IPS-18a (cell line): ENCODE results near the gene ZNF226.
"Not testable (repeated sequence)": the region's sequence is repeated elsewhere in the genome, so short reads cannot be mapped to it uniquely, and the experiment has no call there.

Experiments
- H3K27ac ChIP-seq: one replicate; pipeline ENCODE4 v1.5.1; 2013; ENCODE audit warnings: low read length
- H3K27me3 ChIP-seq: one replicate; pipeline ENCODE4 v1.6.1; 2013; ENCODE audit warnings: mild to moderate bottlenecking, low read length; ENCODE audit not compliant: control insufficient read depth, insufficient read depth
- H3K36me3 ChIP-seq: one replicate; pipeline ENCODE4 v1.6.1; 2013; ENCODE audit warnings: low read depth, low read length; ENCODE audit not compliant: control insufficient read depth
- H3K4me1 ChIP-seq: one replicate; pipeline ENCODE4 v1.6.1; 2013; ENCODE audit warnings: low read depth, low read length; ENCODE audit not compliant: control insufficient read depth
- H3K4me3 ChIP-seq: one replicate; pipeline ENCODE4 v1.5.1; 2013; ENCODE audit warnings: low read length
- H3K9ac ChIP-seq: one replicate; pipeline ENCODE4 v1.6.1; 2013; ENCODE audit warnings: mild to moderate bottlenecking, low read length, moderate library complexity
- H3K9me3 ChIP-seq: one replicate; pipeline ENCODE4 v1.6.1; 2013; ENCODE audit warnings: low read depth, low read length; ENCODE audit not compliant: control insufficient read depth

The ZNF226 gene

GRCh38 chr19:44176590-44176989 lies 11.7 kb downstream of the ZNF226 start:
- H3K4me1 ChIP-seq: no peaks in the 10 kb centered on the region
- H3K36me3 ChIP-seq: peaks cover 62% of the 10 kb centered on the region
- no peak overlapping the region for H3K4me3 ChIP-seq
- H3K27me3 ChIP-seq: no peaks in the 10 kb centered on the region
- no peak overlapping the region for H3K27ac ChIP-seq
- H3K9ac ChIP-seq: no peak overlapping the region
- H3K9me3 ChIP-seq: peaks cover 75% of the 10 kb centered on the region

- H3K9me3 ChIP-seq: peaks cover 66% of the 10 kb centered on the region
These were observed 16.1 kb downstream of the ZNF226 start for GRCh38 chr19:44180968-44181367.

GRCh38 chr19:44182145-44182544 lies 17.2 kb downstream of the ZNF226 start:
- Histone ChIP-seq H3K4me1 (no peaks in the 10 kb centered on the region), H3K9ac (no peak overlapping the region), H3K4me3 (no peak overlapping the region), H3K27me3 (no peaks in the 10 kb centered on the region), H3K9me3 (peaks cover 64% of the 10 kb centered on the region), H3K27ac (no peak overlapping the region), H3K36me3 (peaks cover 7% of the 10 kb centered on the region)

More at GRCh38 chr19:44180968-44181367, 16.1 kb downstream of the ZNF226 start:
- Histone ChIP-seq H3K4me1 (no peaks in the 10 kb centered on the region), H3K4me3 (no peak overlapping the region), H3K27ac (no peak overlapping the region), H3K36me3 (peaks cover 18% of the 10 kb centered on the region), H3K27me3 (no peaks in the 10 kb centered on the region), H3K9ac (no peak overlapping the region)

GRCh38 chr19:44190020-44190419 lies 25.1 kb downstream of the ZNF226 start:
- peaks cover 44% of the 10 kb centered on the region for H3K9me3 ChIP-seq
- no peak overlapping the region for H3K27ac ChIP-seq
- H3K9ac ChIP-seq: no peak overlapping the region
- no peaks in the 10 kb centered on the region for H3K36me3 ChIP-seq
- no peaks in the 10 kb centered on the region for H3K27me3 ChIP-seq
- no peak overlapping the region for H3K4me3 ChIP-seq
- H3K4me1 ChIP-seq: no peaks in the 10 kb centered on the region

GRCh38 chr19:44192127-44192526 lies 27.2 kb downstream of the ZNF226 start:
- H3K4me1 ChIP-seq: no peaks in the 10 kb centered on the region
- no peak overlapping the region for H3K4me3 ChIP-seq
- no peak overlapping the region for H3K9ac ChIP-seq
- H3K27me3 ChIP-seq: no peaks in the 10 kb centered on the region
- no peak overlapping the region for H3K27ac ChIP-seq
- no peaks in the 10 kb centered on the region for H3K36me3 ChIP-seq
- H3K9me3 ChIP-seq: peaks cover 44% of the 10 kb centered on the region

- no peak overlapping the region for H3K4me3 ChIP-seq
- H3K9ac ChIP-seq: no peak overlapping the region
- no peaks in the 10 kb centered on the region for H3K36me3 ChIP-seq
- H3K4me1 ChIP-seq: no peaks in the 10 kb centered on the region
- H3K9me3 ChIP-seq: peaks cover 36% of the 10 kb centered on the region
- no peak overlapping the region for H3K27ac ChIP-seq
- H3K27me3 ChIP-seq: no peaks in the 10 kb centered on the region
These were observed 31.9 kb downstream of the ZNF226 start for GRCh38 chr19:44196772-44197171.

GRCh38 chr19:44202470-44202869 lies 37.6 kb downstream of the ZNF226 start:
- no peaks in the 10 kb centered on the region for H3K27me3 ChIP-seq
- H3K4me1 ChIP-seq: no peaks in the 10 kb centered on the region
- H3K9me3 ChIP-seq: peaks cover 21% of the 10 kb centered on the region
- no peak overlapping the region for H3K4me3 ChIP-seq
- H3K36me3 ChIP-seq: no peaks in the 10 kb centered on the region
- H3K9ac ChIP-seq: no peak overlapping the region
- H3K27ac ChIP-seq: no peak overlapping the region

GRCh38 chr19:44202974-44203373 lies 38.1 kb downstream of the ZNF226 start:
- no peaks in the 10 kb centered on the region for H3K4me1 ChIP-seq
- peaks cover 21% of the 10 kb centered on the region for H3K9me3 ChIP-seq
- no peaks in the 10 kb centered on the region for H3K27me3 ChIP-seq
- no peak overlapping the region for H3K27ac ChIP-seq
- no peaks in the 10 kb centered on the region for H3K36me3 ChIP-seq
- no peak overlapping the region for H3K4me3 ChIP-seq
- no peak overlapping the region for H3K9ac ChIP-seq

GRCh38 chr19:44203877-44204276 lies 39.0 kb downstream of the ZNF226 start:
- H3K36me3 ChIP-seq, H3K27me3 ChIP-seq, H3K27ac ChIP-seq, H3K4me3 ChIP-seq, H3K9ac ChIP-seq, H3K4me1 ChIP-seq: not testable (repeated sequence)
- H3K9me3 ChIP-seq: peaks cover 21% of the 10 kb centered on the region

GRCh38 chr19:44204772-44205171 lies 39.9 kb downstream of the ZNF226 start:
- no peaks in the 10 kb centered on the region for H3K4me1 ChIP-seq
- H3K9me3 ChIP-seq: peaks cover 21% of the 10 kb centered on the region
- no peak overlapping the region for H3K27ac ChIP-seq
- no peaks in the 10 kb centered on the region for H3K36me3 ChIP-seq
- no peak overlapping the region for H3K4me3 ChIP-seq
- H3K9ac ChIP-seq: no peak overlapping the region
- H3K27me3 ChIP-seq: peaks cover 3% of the 10 kb centered on the region

- Histone ChIP-seq H3K36me3 (no peaks in the 10 kb centered on the region), H3K9me3 (peaks cover 14% of the 10 kb centered on the region), H3K27ac (no peak overlapping the region), H3K4me1 (no peaks in the 10 kb centered on the region), H3K9ac (peak overlapping the region; percentile 72), H3K4me3 (peak overlapping the region; percentile 88), H3K27me3 (peaks cover 3% of the 10 kb centered on the region)
These were observed 42.4 kb downstream of the ZNF226 start for GRCh38 chr19:44207126-44207803.

- peaks cover 6% of the 10 kb centered on the region for H3K4me1 ChIP-seq
- H3K4me3 ChIP-seq: peak within 1 kb of the TSS; percentile 83
- H3K9me3 ChIP-seq: no peaks in the 10 kb centered on the region
- H3K36me3 ChIP-seq: peaks cover 4% of the 10 kb centered on the region
- peak within 1 kb of the TSS; percentile 69 for H3K9ac ChIP-seq
- H3K27ac ChIP-seq: no peak within 1 kb of the TSS
- peaks cover 3% of the 10 kb centered on the region for H3K27me3 ChIP-seq
These were observed 47.5 kb downstream of the ZNF226 start, which contains the start of gene ZNF227 for GRCh38 chr19:44212250-44212865. Gene ZNF227, plus strand, starts transcription at chr19:44212532. Its CDS starts 5,261 bp downstream, at chr19:44217793.
